IPS-15b (cell line): ENCODE measurements around the gene USP37.
"Not testable (repeated sequence)": the region's sequence is repeated elsewhere in the genome, so short reads cannot be mapped to it uniquely, and the experiment has no call there.

Experiments
- H3K27me3 ChIP-seq: one replicate; pipeline ENCODE4 v1.6.1; 2013; ENCODE audit warnings: low read length; ENCODE audit not compliant: control insufficient read depth, insufficient read depth
- H3K36me3 ChIP-seq: one replicate; pipeline ENCODE4 v1.6.1; 2013; ENCODE audit warnings: low read length; ENCODE audit not compliant: control insufficient read depth, insufficient read depth
- H3K4me1 ChIP-seq: one replicate; pipeline ENCODE4 v1.6.1; 2013; ENCODE audit warnings: mild to moderate bottlenecking, low read length; ENCODE audit not compliant: control insufficient read depth, insufficient read depth
- H3K4me3 ChIP-seq: one replicate; pipeline ENCODE4 v1.5.1; 2013; ENCODE audit warnings: low read depth, low read length
- H3K9ac ChIP-seq: one replicate; pipeline ENCODE4 v1.6.1; 2013; ENCODE audit warnings: low read depth, mild to moderate bottlenecking, low read length
- H3K9me3 ChIP-seq: one replicate; pipeline ENCODE4 v1.6.1; 2013; ENCODE audit warnings: mild to moderate bottlenecking, low read length; ENCODE audit not compliant: control insufficient read depth, insufficient read depth

USP37 gene

DNA sequence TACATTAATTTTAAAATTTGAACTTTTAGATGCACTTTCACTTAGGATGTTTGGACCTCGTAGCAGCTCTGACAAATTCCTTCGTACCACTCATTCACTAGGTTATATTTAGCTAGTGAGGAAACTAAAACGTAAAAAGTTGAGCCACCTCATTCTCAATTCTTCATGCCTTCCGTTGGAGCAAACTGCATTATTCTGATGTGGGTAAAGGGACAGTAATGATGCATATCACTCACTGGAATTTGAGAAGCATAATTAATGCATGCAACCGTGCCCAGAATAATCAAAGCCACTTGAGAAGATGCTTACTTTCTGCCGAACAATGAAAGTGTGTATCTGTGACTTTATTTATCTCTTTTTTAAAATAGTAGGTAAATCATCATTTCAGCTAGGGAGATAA is 2.7 kb upstream of the USP37 start:
- Histone ChIP-seq H3K9me3 (no peaks in the 10 kb centered on the region), H3K36me3 (peaks cover 4% of the 10 kb centered on the region), H3K4me3 (peak overlapping the region; percentile 87), H3K27me3 (no peaks in the 10 kb centered on the region), H3K9ac (no peak overlapping the region), H3K4me1 (peaks cover 12% of the 10 kb centered on the region)

DNA sequence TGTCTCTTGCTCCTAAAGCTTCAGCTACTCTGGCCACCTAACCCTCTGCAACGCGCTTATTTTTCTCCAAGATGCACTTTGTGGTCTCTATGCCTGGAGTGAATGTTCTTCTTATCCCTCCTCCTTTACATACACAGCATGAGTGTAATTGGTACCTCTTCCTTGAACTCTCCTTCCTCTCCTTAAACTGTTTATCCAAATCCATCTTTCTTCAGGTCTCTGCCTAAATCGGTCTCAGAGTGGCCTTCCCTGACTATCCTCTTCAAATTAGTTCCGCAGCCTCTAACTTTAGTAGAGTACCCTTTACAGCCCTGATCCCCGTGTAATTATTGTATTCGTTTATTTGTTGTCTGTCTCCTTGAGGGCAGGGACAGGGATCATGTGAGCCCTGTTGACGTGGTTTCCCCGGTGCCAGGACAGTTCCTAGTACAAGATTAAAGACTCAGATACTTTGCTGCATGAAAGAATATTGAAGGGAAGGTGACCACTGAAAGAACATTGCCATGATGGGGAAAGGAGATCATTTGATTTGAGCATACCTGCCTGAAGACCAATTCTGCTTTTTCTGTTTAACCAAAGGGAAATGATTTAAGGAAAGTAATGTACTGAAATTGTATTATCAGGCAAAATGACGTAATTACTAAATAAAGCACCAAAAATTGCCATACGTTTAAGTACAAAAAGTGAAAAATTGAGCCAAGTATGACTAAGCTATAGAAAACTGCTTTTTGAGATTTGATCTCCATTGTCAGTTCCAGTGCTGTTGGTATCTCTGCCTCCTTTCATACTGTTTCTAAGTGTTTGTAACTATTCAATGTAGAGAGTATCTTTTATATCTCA is 1.7 kb upstream of the USP37 start:
- Histone ChIP-seq H3K9me3 (no peaks in the 10 kb centered on the region), H3K9ac (peak overlapping the region; percentile 89), H3K4me3 (peak overlapping the region; percentile 87), H3K27me3 (no peaks in the 10 kb centered on the region), H3K4me1 (peaks cover 12% of the 10 kb centered on the region), H3K36me3 (peaks cover 4% of the 10 kb centered on the region)

DNA sequence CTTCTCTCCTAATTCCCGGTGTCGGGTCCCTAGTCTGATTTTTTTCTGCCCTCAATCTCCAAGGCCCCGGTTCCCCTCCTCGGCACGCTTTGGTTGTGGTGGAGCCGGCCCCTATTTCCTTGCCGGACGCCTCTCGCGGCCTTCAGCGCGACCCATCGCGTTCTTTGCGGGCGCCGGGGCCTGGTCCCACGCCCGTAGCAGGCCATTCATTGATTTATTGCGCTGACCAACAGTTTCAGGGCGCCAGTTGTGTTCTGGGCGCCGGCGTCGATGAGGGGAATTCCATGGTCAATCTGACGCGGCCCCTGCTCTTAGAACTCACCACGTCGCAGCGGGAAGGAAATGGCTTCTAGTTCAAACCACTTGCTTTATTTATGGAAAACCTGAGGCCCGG is 884 bp upstream of the USP37 start:
- Histone ChIP-seq H3K27me3 (no peaks in the 10 kb centered on the region), H3K4me1 (peaks cover 12% of the 10 kb centered on the region), H3K4me3 (peak overlapping the region; percentile 87), H3K9me3 (no peaks in the 10 kb centered on the region), H3K36me3 (peaks cover 4% of the 10 kb centered on the region), H3K9ac (peak overlapping the region; percentile 89)

DNA sequence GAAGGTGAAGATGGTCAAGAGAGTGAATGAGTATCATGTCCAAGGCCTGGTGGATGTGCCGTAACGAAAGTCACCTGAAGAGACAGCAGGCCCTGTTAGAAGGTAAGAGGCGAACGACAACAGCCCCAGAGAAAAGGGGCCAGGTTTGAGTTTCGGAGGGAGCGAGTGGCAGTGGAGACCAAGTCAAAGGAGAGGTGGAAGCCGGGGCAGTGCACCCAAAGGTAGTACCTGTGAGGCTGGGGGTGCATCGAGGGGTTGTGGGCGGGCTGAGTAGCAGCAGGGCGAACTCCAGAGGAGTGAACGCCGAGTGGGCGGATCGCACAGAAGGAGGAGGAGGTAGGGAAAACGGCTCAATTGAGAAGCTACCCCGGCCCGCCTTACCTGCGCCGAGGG is 358 bp downstream of the USP37 start:
- H3K9me3 ChIP-seq, result no peaks in the 10 kb centered on the region
- peaks cover 7% of the 10 kb centered on the region for H3K36me3 ChIP-seq
- peak overlapping the region; percentile 91 for H3K9ac ChIP-seq
- no peaks in the 10 kb centered on the region for H3K27me3 ChIP-seq
- peak overlapping the region; percentile 83 for H3K4me3 ChIP-seq
- H3K4me1 ChIP-seq, result peaks cover 12% of the 10 kb centered on the region

DNA sequence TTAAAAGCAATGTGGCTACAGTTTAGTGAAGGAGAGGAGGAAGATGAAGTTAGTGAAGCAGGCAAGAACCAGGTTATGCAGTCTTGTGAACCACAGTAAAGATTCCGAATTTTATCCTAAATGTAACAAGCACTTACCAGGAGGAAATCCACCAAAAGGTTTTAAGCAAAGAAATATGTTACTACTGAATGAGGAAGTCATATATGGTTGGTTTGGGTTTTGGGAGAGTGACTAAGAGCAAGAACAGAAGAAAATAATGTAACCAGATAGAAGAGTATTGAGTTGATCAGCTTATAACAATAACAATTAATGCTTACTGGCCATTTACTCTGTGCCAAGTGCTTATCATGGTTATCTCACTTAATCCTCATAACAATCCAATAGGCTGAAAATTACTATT is 1.9 kb downstream of the USP37 start:
- Histone ChIP-seq H3K27me3 (no peaks in the 10 kb centered on the region), H3K4me3 (no peak overlapping the region), H3K9me3 (no peaks in the 10 kb centered on the region), H3K9ac (no peak overlapping the region), H3K4me1 (peaks cover 12% of the 10 kb centered on the region), H3K36me3 (peaks cover 3% of the 10 kb centered on the region)

DNA sequence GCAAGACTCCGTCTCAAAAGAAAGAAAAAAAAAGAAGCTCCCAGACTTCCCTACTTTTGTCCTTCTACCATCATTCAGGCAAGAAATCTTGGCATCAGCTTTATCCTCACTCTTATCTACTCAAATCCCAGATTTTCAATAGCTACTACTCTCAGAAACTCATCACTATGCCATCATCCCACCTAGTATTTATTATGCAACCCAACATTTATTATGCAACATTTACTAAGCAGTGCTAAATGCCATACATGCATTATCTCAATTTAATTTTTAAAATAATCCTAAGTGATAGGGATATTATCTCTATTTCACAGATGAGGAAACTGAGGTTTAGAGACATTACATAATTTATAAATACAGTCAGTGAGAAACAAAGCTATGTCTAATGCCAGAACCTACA is 4.1 kb downstream of the USP37 start:
- no peaks in the 10 kb centered on the region for H3K9me3 ChIP-seq
- no peaks in the 10 kb centered on the region for H3K27me3 ChIP-seq
- no peak overlapping the region for H3K9ac ChIP-seq
- H3K4me1 ChIP-seq, result peaks cover 6% of the 10 kb centered on the region
- peaks cover 3% of the 10 kb centered on the region for H3K36me3 ChIP-seq
- H3K4me3 ChIP-seq, result no peak overlapping the region

DNA sequence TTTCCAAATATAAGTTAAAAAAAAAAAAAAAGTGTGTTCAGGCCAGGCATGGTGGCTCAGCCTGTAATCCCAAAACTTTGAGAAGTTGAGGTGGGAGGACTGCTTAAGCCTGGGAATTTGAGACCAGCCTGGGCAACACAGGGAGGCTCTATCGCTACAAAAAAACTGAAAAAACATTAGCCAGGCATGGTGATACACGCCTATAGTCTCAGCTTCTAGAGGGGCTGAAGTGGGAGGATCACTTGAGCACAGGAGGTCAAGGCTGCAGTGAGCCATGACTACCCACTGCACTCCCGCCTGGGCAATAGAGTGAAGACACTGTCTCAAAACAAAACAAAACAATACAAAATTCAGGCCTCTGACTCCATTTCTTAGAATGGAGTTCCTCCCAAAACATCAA is 9.2 kb downstream of the USP37 start:
- H3K4me3 ChIP-seq, result no peak overlapping the region
- no peaks in the 10 kb centered on the region for H3K9me3 ChIP-seq
- H3K27me3 ChIP-seq, result no peaks in the 10 kb centered on the region
- H3K4me1 ChIP-seq, result peaks cover 13% of the 10 kb centered on the region
- peaks cover 3% of the 10 kb centered on the region for H3K36me3 ChIP-seq
- no peak overlapping the region for H3K9ac ChIP-seq

DNA sequence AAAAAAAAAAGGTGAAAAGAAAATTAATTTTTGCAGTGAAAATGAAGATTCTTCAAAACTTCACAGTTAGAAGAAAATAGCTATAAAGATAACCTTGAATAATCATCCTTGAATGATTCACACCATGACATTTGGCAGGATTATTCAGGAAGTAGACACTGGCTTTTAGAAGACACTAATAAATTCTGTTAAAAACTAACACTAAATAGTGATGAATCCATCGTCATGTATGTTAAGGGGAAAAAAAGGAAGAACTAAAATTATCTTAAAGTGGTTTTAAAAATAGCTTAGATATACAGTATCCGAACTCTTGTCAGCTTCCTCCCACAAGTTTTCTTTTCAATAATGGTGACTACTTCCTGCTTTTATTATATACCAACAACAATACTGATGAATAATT is 10.2 kb downstream of the USP37 start:
- Histone ChIP-seq H3K4me3 (no peak overlapping the region), H3K36me3 (no peaks in the 10 kb centered on the region), H3K4me1 (peaks cover 13% of the 10 kb centered on the region), H3K27me3 (no peaks in the 10 kb centered on the region), H3K9me3 (no peaks in the 10 kb centered on the region), H3K9ac (no peak overlapping the region)

DNA sequence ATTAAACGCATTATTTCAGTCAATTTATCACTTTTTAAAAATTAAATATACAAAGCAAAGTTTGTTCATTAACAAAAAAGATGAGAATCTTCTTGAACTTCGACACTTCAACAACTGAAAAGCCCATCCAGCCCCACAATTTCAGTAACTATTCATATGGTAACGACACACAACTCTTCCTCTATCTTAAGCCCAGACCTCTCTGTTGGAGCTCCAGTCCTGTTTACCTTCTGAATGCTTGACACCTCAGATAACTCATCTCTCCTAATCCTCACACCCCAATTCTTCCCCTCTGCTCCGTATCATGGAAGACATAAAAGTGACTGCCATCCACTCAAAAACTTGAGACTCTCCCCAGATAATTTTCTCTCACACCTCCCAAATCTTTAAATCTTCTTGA is 12.6 kb downstream of the USP37 start:
- Histone ChIP-seq H3K4me1 (peaks cover 13% of the 10 kb centered on the region), H3K4me3 (no peak overlapping the region), H3K36me3 (peaks cover 3% of the 10 kb centered on the region)

DNA sequence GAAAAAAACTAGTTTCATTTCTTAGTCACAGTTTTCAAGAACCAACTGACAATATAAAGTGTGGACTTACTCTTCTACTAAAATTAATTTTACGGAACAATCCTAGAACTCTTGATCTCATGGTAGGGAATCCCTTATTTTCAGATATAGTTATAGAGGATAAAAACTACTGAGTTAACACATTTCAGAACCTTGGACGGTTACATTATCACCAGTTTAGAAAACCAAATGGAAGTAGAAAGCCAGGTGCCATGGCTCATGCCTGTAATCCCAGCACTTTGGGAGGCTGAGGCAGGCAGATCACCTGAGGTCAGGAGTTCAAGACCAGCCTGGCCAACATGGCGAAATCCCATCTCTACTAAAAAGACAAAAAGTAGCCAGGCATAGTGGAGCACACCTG is 13.9 kb downstream of the USP37 start:
- H3K4me1 ChIP-seq, result peaks cover 13% of the 10 kb centered on the region
- H3K36me3 ChIP-seq, H3K27me3 ChIP-seq, H3K9ac ChIP-seq, H3K4me3 ChIP-seq, H3K9me3 ChIP-seq: not testable (repeated sequence)

More for the DNA sequence above, 12.6 kb downstream of the USP37 start:
- H3K27me3 ChIP-seq, result no peaks in the 10 kb centered on the region
- H3K9me3 ChIP-seq, result no peaks in the 10 kb centered on the region
- no peak overlapping the region for H3K9ac ChIP-seq

DNA sequence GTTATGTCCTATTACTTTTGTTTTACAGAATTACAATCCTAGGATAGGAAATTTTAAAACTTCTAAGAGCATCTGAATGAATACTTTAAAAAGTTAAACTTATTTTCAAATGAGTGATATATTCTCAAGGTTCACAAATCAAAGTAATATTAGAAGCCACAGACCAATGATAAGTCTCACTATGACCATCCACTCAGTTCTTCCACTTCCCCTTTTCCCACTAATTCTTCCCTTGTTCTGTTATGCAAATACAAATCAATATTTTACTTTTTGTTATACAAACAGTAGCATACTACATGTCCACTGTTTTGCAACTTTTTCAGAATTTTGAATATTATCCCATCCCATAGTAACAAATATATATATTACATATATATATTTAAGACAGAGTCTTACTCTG is 20.2 kb downstream of the USP37 start:
- Histone ChIP-seq H3K9ac (no peak overlapping the region), H3K27me3 (no peaks in the 10 kb centered on the region), H3K36me3 (peaks cover 17% of the 10 kb centered on the region), H3K9me3 (no peaks in the 10 kb centered on the region), H3K4me3 (no peak overlapping the region), H3K4me1 (no peaks in the 10 kb centered on the region)

DNA sequence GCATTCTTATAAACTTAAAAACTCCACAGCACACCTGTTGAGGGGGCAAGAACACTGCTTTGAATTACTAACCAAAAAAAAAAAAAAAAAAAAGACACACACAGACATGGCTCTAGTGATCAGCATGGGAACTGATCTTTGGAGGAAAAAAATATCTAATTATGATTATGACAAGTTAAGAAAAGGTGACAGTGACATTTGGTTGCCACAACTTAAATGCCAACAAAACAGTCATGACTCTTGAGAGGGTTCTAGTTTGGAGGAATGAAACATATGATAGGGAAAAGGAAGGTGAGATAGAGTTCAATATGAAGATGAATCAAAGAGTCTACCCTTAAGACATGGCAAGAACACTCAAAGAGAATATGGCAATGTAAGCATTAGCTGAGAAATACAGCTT is 20.6 kb downstream of the USP37 start:
- H3K9me3 ChIP-seq, result no peaks in the 10 kb centered on the region
- no peak overlapping the region for H3K9ac ChIP-seq
- H3K4me3 ChIP-seq, result no peak overlapping the region
- no peaks in the 10 kb centered on the region for H3K27me3 ChIP-seq
- no peaks in the 10 kb centered on the region for H3K4me1 ChIP-seq
- peaks cover 20% of the 10 kb centered on the region for H3K36me3 ChIP-seq
